H9 (cell line): ENCODE data around the gene RPL21. TPM values are rescaled to one million over a fixed set of nuclear protein-coding genes. Genes with fewer than 3 reads are reported as not detected.

Experiments
- DNase-seq: peaks from one replicate; pipeline ENCODE4 v3.0.0-alpha.2; 2017
- H2AFZ ChIP-seq: one replicate; pipeline ENCODE4 v1.6.1; 2013; ENCODE audit warnings: mild to moderate bottlenecking, low read length, control low read depth, moderate library complexity
- H2AK5ac ChIP-seq: 2 replicates; pipeline ENCODE4 v1.6.1; 2013; ENCODE audit warnings: low read length, control low read depth, mixed read lengths; ENCODE audit not compliant: insufficient read length
- H2BK120ac ChIP-seq: one replicate; pipeline ENCODE4 v1.6.1; 2013; ENCODE audit warnings: low read depth, mild to moderate bottlenecking, low read length, control low read depth, inconsistent platforms; ENCODE audit not compliant: poor library complexity, severe bottlenecking
- H2BK12ac ChIP-seq: 2 replicates; pipeline ENCODE4 v1.6.1; 2013; ENCODE audit warnings: low read length, control low read depth, mixed read lengths, low read depth; ENCODE audit not compliant: insufficient read length
- H2BK15ac ChIP-seq: 2 replicates; pipeline ENCODE4 v1.6.1; 2013; ENCODE audit warnings: low read depth, low read length, control low read depth
- H2BK20ac ChIP-seq: one replicate; pipeline ENCODE4 v1.6.1; 2013; ENCODE audit warnings: low read depth, mild to moderate bottlenecking, low read length, control low read depth, inconsistent platforms; ENCODE audit not compliant: poor library complexity, severe bottlenecking
- H2BK5ac ChIP-seq: 2 replicates; pipeline ENCODE4 v1.6.1; 2013; ENCODE audit warnings: low read length, control low read depth, mixed read lengths; ENCODE audit not compliant: insufficient read length
- H3K14ac ChIP-seq: 2 replicates; pipeline ENCODE4 v1.6.1; 2013; ENCODE audit warnings: low read length, control low read depth; ENCODE audit not compliant: insufficient read depth
- H3K18ac ChIP-seq: 2 replicates; pipeline ENCODE4 v1.6.1; 2013; ENCODE audit warnings: low read depth, mild to moderate bottlenecking, mixed read lengths, low read length, control low read depth; ENCODE audit not compliant: insufficient read length
- H3K23ac ChIP-seq: 2 replicates; pipeline ENCODE4 v1.6.1; 2013; ENCODE audit warnings: low read length, control low read depth, mixed read lengths, low read depth; ENCODE audit not compliant: insufficient read length
- H3K23me2 ChIP-seq: 2 replicates; pipeline ENCODE4 v1.6.1; 2013; ENCODE audit warnings: low read depth, mild to moderate bottlenecking, mixed read lengths, low read length, control low read depth; ENCODE audit not compliant: insufficient read length, poor library complexity, severe bottlenecking
- H3K27ac ChIP-seq: 2 replicates; pipeline ENCODE4 v1.5.1; 2013; ENCODE audit warnings: low read length, control low read depth, mixed read lengths, low read depth; ENCODE audit not compliant: insufficient read length
- H3K27me3 ChIP-seq: 2 replicates; pipeline ENCODE4 v1.6.1; 2013; ENCODE audit warnings: low read length, control low read depth, inconsistent platforms; ENCODE audit not compliant: insufficient read depth
- H3K4ac ChIP-seq: 2 replicates; pipeline ENCODE4 v1.6.1; 2013; ENCODE audit warnings: low read depth, mild to moderate bottlenecking, control low read depth, inconsistent platforms, low read length, moderate library complexity
- H3K4me1 ChIP-seq: 2 replicates; pipeline ENCODE4 v1.6.1; 2013; ENCODE audit warnings: low read length, control low read depth, inconsistent platforms; ENCODE audit not compliant: insufficient read depth
- H3K4me2 ChIP-seq: 2 replicates; pipeline ENCODE4 v1.6.1; 2013; ENCODE audit warnings: low read length, control low read depth, mixed read lengths; ENCODE audit not compliant: insufficient read length, insufficient read depth
- H3K56ac ChIP-seq: 2 replicates; pipeline ENCODE4 v1.6.1; 2013; ENCODE audit warnings: low read depth, mild to moderate bottlenecking, mixed read lengths, low read length, control low read depth; ENCODE audit not compliant: insufficient read length
- H3K79me1 ChIP-seq: 2 replicates; pipeline ENCODE4 v1.6.1; 2013; ENCODE audit warnings: low read depth, mild to moderate bottlenecking, moderate library complexity, low read length, control low read depth, inconsistent platforms; ENCODE audit not compliant: insufficient read depth, poor library complexity, severe bottlenecking
- H3K79me2 ChIP-seq: 2 replicates; pipeline ENCODE4 v1.6.1; 2013; ENCODE audit warnings: low read length, control low read depth, inconsistent platforms; ENCODE audit not compliant: insufficient read depth
- H3K9ac ChIP-seq: 2 replicates; pipeline ENCODE4 v1.6.1; 2013; ENCODE audit warnings: low read length, control low read depth, mixed read lengths; ENCODE audit not compliant: insufficient read length; ENCODE audit errors: extremely low read depth
- H3K9me3 ChIP-seq: one replicate; pipeline ENCODE4 v1.6.1; 2013; ENCODE audit warnings: low read depth, low read length, inconsistent platforms; ENCODE audit not compliant: control insufficient read depth
- H3T11ph ChIP-seq: one replicate; pipeline ENCODE4 v1.6.1; 2013; ENCODE audit warnings: mild to moderate bottlenecking, low read length, control low read depth, inconsistent platforms
- H4K20me1 ChIP-seq: one replicate; pipeline ENCODE4 v1.6.1; 2013; ENCODE audit not compliant: control insufficient read depth, insufficient read length, insufficient read depth
- H4K5ac ChIP-seq: 2 replicates; pipeline ENCODE4 v1.6.1; 2013; ENCODE audit warnings: low read depth, mild to moderate bottlenecking, mixed read lengths, low read length, control low read depth; ENCODE audit not compliant: insufficient read length
- H4K8ac ChIP-seq: replicated peaks from 2 replicates; pipeline ENCODE4 v1.6.1; 2013; ENCODE audit warnings: low read length, control low read depth, mixed read lengths, low read depth; ENCODE audit not compliant: insufficient read length
- H4K91ac ChIP-seq: 2 replicates; pipeline ENCODE4 v1.6.1; 2013; ENCODE audit warnings: low read depth, mild to moderate bottlenecking, moderate library complexity, mixed read lengths, low read length, control low read depth; ENCODE audit not compliant: insufficient read length
- H3K27ac Mint-ChIP-seq, 3 experiments: 2 replicates in 2 of 3; 3 replicates in 1 of 3; pipeline ENCODE4 v1.8.0; 2020 to 2021; ENCODE audit warnings: mixed read lengths in 3 of 3, mild to moderate bottlenecking in 1 of 3, moderate library complexity in 1 of 3
- H3K27me3 Mint-ChIP-seq: 2 replicates; pipeline ENCODE4 v1.8.0; 2021; ENCODE audit warnings: low read depth, mild to moderate bottlenecking, moderate library complexity, mixed read lengths
- H3K36me3 Mint-ChIP-seq, 3 experiments: 2 replicates in 2 of 3; 3 replicates in 1 of 3; pipeline ENCODE4 v1.8.0; 2020 to 2021; ENCODE audit warnings: low read depth in 3 of 3, mixed read lengths in 3 of 3; ENCODE audit not compliant: insufficient read depth in 1 of 3
- H3K4me1 Mint-ChIP-seq, 2 experiments: 2 replicates each; pipeline ENCODE4 v1.8.0; 2020; ENCODE audit warnings: mixed read lengths in 2 of 2
- H3K4me3 Mint-ChIP-seq, 2 experiments: 2 replicates in 1 of 2; 3 replicates in 1 of 2; pipeline ENCODE4 v1.8.0; 2020 to 2021; ENCODE audit warnings: mild to moderate bottlenecking in 2 of 2, mixed read lengths in 2 of 2, moderate library complexity in 1 of 2
- H3K9me3 Mint-ChIP-seq, 2 experiments: 2 replicates in 1 of 2; 3 replicates in 1 of 2; pipeline ENCODE4 v1.8.0; 2020; ENCODE audit warnings: mild to moderate bottlenecking in 2 of 2, mixed read lengths in 2 of 2, moderate library complexity in 1 of 2
- CTCF ChIP-seq: fragments of 200-600 bp; sonication (generic); conservative IDR thresholded peaks from 3 replicates; pipeline ENCODE4 v1.8.0; 2021; ENCODE audit warnings: antibody characterized with exemption, mild to moderate bottlenecking
- WGBS: extraction: QIAGEN DNeasy Blood & Tissue Kit; methylation state at CpG from one replicate; pipeline ENCODE4 v1.1.7; 2013; ENCODE audit warnings: missing lambda C conversion rate, low lambda C conversion rate, mixed read lengths; ENCODE audit not compliant: insufficient read length; ENCODE audit errors: extremely low coverage; 5-methylcytosine and 5-hydroxymethylcytosine counted together
- total RNA-seq: library from RNA; stranded (reverse); gene quantifications from 2 replicates; pipeline ENCODE4 v1.2.1, GENCODE V29; 2021

The RPL21 gene
- total RNA-seq, 1 experiment from 2014 or later: 1,099 TPM

DNA sequence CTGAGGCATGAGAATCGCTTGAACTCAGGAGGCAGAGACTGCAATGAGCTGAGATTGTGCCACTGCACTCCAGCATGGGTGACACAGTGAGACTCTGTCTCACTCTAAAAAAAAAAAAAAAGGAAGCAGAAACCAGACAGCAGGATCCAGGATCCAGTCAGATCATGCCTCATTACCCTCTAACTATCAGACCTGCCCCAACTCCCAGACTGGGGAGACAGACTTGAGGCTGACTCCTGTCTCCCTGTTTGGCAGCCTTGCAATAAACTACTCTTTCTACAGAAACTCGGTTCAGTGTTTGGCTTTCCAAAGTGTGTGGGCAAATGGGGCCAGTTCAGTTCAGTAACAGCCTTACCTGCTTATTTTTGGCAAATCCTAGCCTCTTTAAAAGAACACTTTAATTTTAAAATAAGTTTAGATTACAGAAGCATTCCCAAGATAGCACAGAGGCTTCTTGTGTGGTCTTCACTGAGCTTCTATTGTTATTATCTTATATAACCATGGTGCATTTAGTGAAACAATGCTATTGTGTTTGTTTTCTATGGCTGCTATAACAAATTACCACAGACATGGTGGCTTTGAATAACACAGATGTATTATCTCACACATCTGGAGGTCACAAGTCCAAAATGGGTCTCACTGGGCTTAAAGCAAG lies 37.8 kb downstream of the RPL21 start:
- Mint-ChIP-seq H3K27me3 (peaks cover 2% of the 10 kb centered on the region), H3K27ac (peak overlapping the region in 1 of 3 experiments; percentile 48; a peak in 1 of 7 replicates), H3K4me3 (no peak overlapping the region), H3K4me1 (peaks cover 0 to 3% of the 10 kb centered on the region in 2 experiments; a peak in 1 of 4 replicates), H3K9me3 (peaks cover 0 to 3% of the 10 kb centered on the region in 2 experiments; a peak in 2 of 5 replicates), H3K36me3 (no peaks in the 10 kb centered on the region)
- Histone ChIP-seq H4K5ac (no peak overlapping the region), H3K9me3 (no peaks in the 10 kb centered on the region), H2BK12ac (no peak overlapping the region), H3K23ac (no peak overlapping the region), H3K23me2 (no peaks in the 10 kb centered on the region), H3K27me3 (no peaks in the 10 kb centered on the region), H3T11ph (no peak overlapping the region), H2BK120ac (no peak overlapping the region), H2BK20ac (no peak overlapping the region), H3K4ac (no peak overlapping the region), H3K79me1 (no peaks in the 10 kb centered on the region), H3K27ac (no peak overlapping the region), H3K9ac (no peak overlapping the region), H3K4me2 (no peak overlapping the region), H3K4me1 (no peaks in the 10 kb centered on the region), H4K91ac (no peak overlapping the region), H3K79me2 (no peaks in the 10 kb centered on the region), H2AK5ac (no peak overlapping the region), H3K14ac (no peak overlapping the region), H2AFZ (no peak overlapping the region), H4K20me1 (no peaks in the 10 kb centered on the region), H2BK15ac (no peak overlapping the region), H3K18ac (no peak overlapping the region), H4K8ac (no peak overlapping the region), H2BK5ac (no peak overlapping the region), H3K56ac (no peak overlapping the region)
- DNase-seq: peak; percentile 3
- no peak for TF ChIP-seq CTCF
- no CpG with 5 or more reads among the region's 2 CpGs for WGBS
